Skeletal muscle satellite cell (primary cell): Measurements from ENCODE around the gene LNX1.

Experiments
- H3K27me3 ChIP-seq: 2 replicates; pipeline ENCODE4 v1.7.0; 2013; ENCODE audit warnings: low read length; ENCODE audit not compliant: control insufficient read depth, insufficient read depth
- H3K36me3 ChIP-seq: 2 replicates; pipeline ENCODE4 v1.7.0; 2013; ENCODE audit warnings: mild to moderate bottlenecking, control low read depth, low read length; ENCODE audit not compliant: insufficient read depth
- H3K4me1 ChIP-seq: 2 replicates; pipeline ENCODE4 v1.7.0; 2013; ENCODE audit warnings: low read length; ENCODE audit not compliant: control insufficient read depth, insufficient read depth
- H3K4me2 ChIP-seq: 2 replicates; pipeline ENCODE4 v1.7.0; 2013; ENCODE audit warnings: mild to moderate bottlenecking, low read length
- H3K4me3 ChIP-seq: 2 replicates; pipeline ENCODE4 v1.7.0; 2013; ENCODE audit warnings: low read length
- H3K9ac ChIP-seq: 2 replicates; pipeline ENCODE4 v1.7.0; 2013; ENCODE audit warnings: mild to moderate bottlenecking, low read depth, low read length, moderate library complexity
- H3K9me3 ChIP-seq: replicated peaks from 2 replicates; pipeline ENCODE4 v1.7.0; 2013; ENCODE audit warnings: mild to moderate bottlenecking, control low read depth, low read length

The LNX1 gene

GRCh38 chr4:53571936-53572599 lies 19.2 kb downstream of the LNX1 start:
- H3K4me3 ChIP-seq, result no peak overlapping the region
- no peak overlapping the region for H3K4me2 ChIP-seq
- H3K9me3 ChIP-seq, result no peaks in the 10 kb centered on the region
- no peak overlapping the region for H3K9ac ChIP-seq
- no peaks in the 10 kb centered on the region for H3K36me3 ChIP-seq
- H3K27me3 ChIP-seq, result no peaks in the 10 kb centered on the region
- peaks cover 19% of the 10 kb centered on the region for H3K4me1 ChIP-seq

- no peaks in the 10 kb centered on the region for H3K36me3 ChIP-seq
- no peak overlapping the region for H3K4me3 ChIP-seq
- peak overlapping the region; percentile 14 for H3K4me2 ChIP-seq
- no peaks in the 10 kb centered on the region for H3K27me3 ChIP-seq
- H3K4me1 ChIP-seq, result peaks cover 13% of the 10 kb centered on the region
- no peaks in the 10 kb centered on the region for H3K9me3 ChIP-seq
- no peak overlapping the region for H3K9ac ChIP-seq
Measured at GRCh38 chr4:53563824-53564223, 27.5 kb downstream of the LNX1 start.

GRCh38 chr4:53562409-53562808 lies 28.9 kb downstream of the LNX1 start:
- Histone ChIP-seq H3K4me3 (no peak overlapping the region), H3K4me2 (no peak overlapping the region), H3K36me3 (no peaks in the 10 kb centered on the region), H3K27me3 (no peaks in the 10 kb centered on the region), H3K4me1 (peaks cover 27% of the 10 kb centered on the region), H3K9me3 (no peaks in the 10 kb centered on the region), H3K9ac (no peak overlapping the region)

- Histone ChIP-seq H3K27me3 (no peaks in the 10 kb centered on the region), H3K4me1 (peaks cover 35% of the 10 kb centered on the region), H3K4me2 (peak overlapping the region; percentile 82), H3K36me3 (no peaks in the 10 kb centered on the region), H3K9me3 (no peaks in the 10 kb centered on the region), H3K4me3 (no peak overlapping the region), H3K9ac (no peak overlapping the region)
Measured at GRCh38 chr4:53559021-53559620, 32.2 kb downstream of the LNX1 start.

GRCh38 chr4:53558065-53558801 lies 33.1 kb downstream of the LNX1 start:
- H3K4me1 ChIP-seq, result peaks cover 31% of the 10 kb centered on the region
- peak overlapping the region; percentile 82 for H3K4me2 ChIP-seq
- peak overlapping the region; percentile 61 for H3K4me3 ChIP-seq
- no peaks in the 10 kb centered on the region for H3K36me3 ChIP-seq
- H3K9ac ChIP-seq, result peak overlapping the region; percentile 79
- no peaks in the 10 kb centered on the region for H3K27me3 ChIP-seq
- H3K9me3 ChIP-seq, result no peaks in the 10 kb centered on the region

GRCh38 chr4:53557669-53558064 lies 33.6 kb downstream of the LNX1 start:
- no peaks in the 10 kb centered on the region for H3K27me3 ChIP-seq
- peaks cover 31% of the 10 kb centered on the region for H3K4me1 ChIP-seq
- peak overlapping the region; percentile 79 for H3K9ac ChIP-seq
- no peaks in the 10 kb centered on the region for H3K36me3 ChIP-seq
- peak overlapping the region; percentile 82 for H3K4me2 ChIP-seq
- H3K4me3 ChIP-seq, result peak overlapping the region; percentile 61
- no peaks in the 10 kb centered on the region for H3K9me3 ChIP-seq

- Histone ChIP-seq H3K36me3 (no peaks in the 10 kb centered on the region), H3K4me2 (peak overlapping the region; percentile 82), H3K9ac (no peak overlapping the region), H3K4me3 (no peak overlapping the region), H3K4me1 (peaks cover 37% of the 10 kb centered on the region), H3K9me3 (no peaks in the 10 kb centered on the region), H3K27me3 (no peaks in the 10 kb centered on the region)
Measured at GRCh38 chr4:53556651-53557050, 34.6 kb downstream of the LNX1 start.

- Histone ChIP-seq H3K4me1 (peaks cover 32% of the 10 kb centered on the region), H3K9ac (no peak overlapping the region), H3K4me2 (no peak overlapping the region), H3K9me3 (no peaks in the 10 kb centered on the region), H3K27me3 (no peaks in the 10 kb centered on the region), H3K36me3 (no peaks in the 10 kb centered on the region), H3K4me3 (no peak overlapping the region)
Measured at GRCh38 chr4:53553486-53554210, 37.6 kb downstream of the LNX1 start.

GRCh38 chr4:53552711-53553110 lies 38.6 kb downstream of the LNX1 start:
- Histone ChIP-seq H3K27me3 (no peaks in the 10 kb centered on the region), H3K9ac (no peak overlapping the region), H3K36me3 (no peaks in the 10 kb centered on the region), H3K4me1 (peaks cover 30% of the 10 kb centered on the region), H3K4me2 (no peak overlapping the region), H3K9me3 (no peaks in the 10 kb centered on the region), H3K4me3 (no peak overlapping the region)

- Histone ChIP-seq H3K36me3 (no peaks in the 10 kb centered on the region), H3K9me3 (no peaks in the 10 kb centered on the region), H3K4me2 (no peak overlapping the region)
Measured at GRCh38 chr4:53551958-53552357, 39.3 kb downstream of the LNX1 start.

GRCh38 chr4:53551281-53551864 lies 39.9 kb downstream of the LNX1 start:
- Histone ChIP-seq H3K36me3 (no peaks in the 10 kb centered on the region), H3K9ac (no peak overlapping the region), H3K9me3 (no peaks in the 10 kb centered on the region), H3K4me1 (peaks cover 28% of the 10 kb centered on the region), H3K27me3 (no peaks in the 10 kb centered on the region), H3K4me3 (no peak overlapping the region), H3K4me2 (no peak overlapping the region)

More at GRCh38 chr4:53551958-53552357, 39.3 kb downstream of the LNX1 start:
- H3K9ac ChIP-seq, result no peak overlapping the region
- H3K27me3 ChIP-seq, result no peaks in the 10 kb centered on the region
- H3K4me1 ChIP-seq, result peaks cover 26% of the 10 kb centered on the region
- H3K4me3 ChIP-seq, result no peak overlapping the region
